CD4-positive, alpha-beta T cell (primary cell): ENCODE data around the gene IL1RAPL2. TPM values are rescaled to one million over a fixed set of nuclear protein-coding genes. Genes with fewer than 3 reads are reported as not detected.
"Not testable (repeated sequence)": the region's sequence is repeated elsewhere in the genome, so short reads cannot be mapped to it uniquely, and the experiment has no call there.

ENCODE experiments used
- ATAC-seq: fragments of 200-7000 bp; cut with Tn5 transposase; one replicate; pipeline ENCODE4 v1.10.0; 2022; ENCODE audit warnings: mild to moderate bottlenecking; ENCODE audit not compliant: poor library complexity
- CTCF ChIA-PET: fragments of 350-600 bp; sonication (Branson Sonifier 250); formaldehyde crosslinking; loops from one replicate; lab custom pipeline; 2021; ENCODE audit warnings: antibody characterized with exemption, inconsistent platforms; lab: Charles Lee
- POLR2A ChIA-PET: fragments of 350-600 bp; sonication (Branson Sonifier 250); formaldehyde crosslinking; loops from one replicate; lab custom pipeline; 2021; ENCODE audit warnings: antibody characterized with exemption, inconsistent platforms; lab: Charles Lee
- DNase-seq, 14 experiments: peaks; one replicate each; pipeline ENCODE4 v3.0.0-alpha.2; 2013 to 2020; ENCODE audit warnings: mixed read lengths in 2 of 14
- H3K27ac ChIP-seq, 2 donors: one replicate each; pipeline versions ENCODE4 v1.5.1 to v1.7.0; 2013; ENCODE audit warnings: low read length in 2 of 2, low read depth in 1 of 2, mild to moderate bottlenecking in 1 of 2
- H3K27me3 ChIP-seq, 2 experiments: 1 replicate in 1 of 2; 2 replicates in 1 of 2; pipeline versions ENCODE4 v1.6.1 to v1.7.0; 2013; ENCODE audit warnings: low read length in 2 of 2, control low read depth in 1 of 2, mild to moderate bottlenecking in 1 of 2, moderate library complexity in 1 of 2; ENCODE audit not compliant: insufficient read depth in 2 of 2, control insufficient read depth in 1 of 2
- H3K36me3 ChIP-seq: one replicate; pipeline ENCODE4 v1.6.1; 2013; ENCODE audit warnings: low read length, control low read depth; ENCODE audit not compliant: insufficient read depth
- H3K4me1 ChIP-seq: one replicate; pipeline ENCODE4 v1.6.1; 2013; ENCODE audit warnings: low read length, control low read depth; ENCODE audit not compliant: insufficient read depth
- H3K4me3 ChIP-seq: one replicate; pipeline ENCODE4 v1.5.1; 2013; ENCODE audit warnings: mild to moderate bottlenecking, low read length, moderate library complexity
- H3K9me3 ChIP-seq, 2 experiments: 1 replicate in 1 of 2; 2 replicates in 1 of 2; pipeline versions ENCODE4 v1.6.1 to v1.7.0; 2013; ENCODE audit warnings: low read length in 2 of 2, mild to moderate bottlenecking in 2 of 2, control low read depth in 1 of 2, moderate library complexity in 1 of 2; ENCODE audit not compliant: control insufficient read depth in 1 of 2, insufficient read depth in 1 of 2
- H3K27ac Mint-ChIP-seq: one replicate; pipeline ENCODE4 v1.8.0; 2020; ENCODE audit warnings: mixed read lengths
- H3K27me3 Mint-ChIP-seq: one replicate; pipeline ENCODE4 v1.8.0; 2021; ENCODE audit warnings: mixed read lengths
- H3K36me3 Mint-ChIP-seq: one replicate; pipeline ENCODE4 v1.8.0; 2021; ENCODE audit warnings: low read depth, mixed read lengths
- H3K4me1 Mint-ChIP-seq: one replicate; pipeline ENCODE4 v1.8.0; 2021; ENCODE audit warnings: low read depth, mixed read lengths
- H3K4me3 Mint-ChIP-seq: one replicate; pipeline ENCODE4 v1.8.0; 2020; ENCODE audit warnings: mild to moderate bottlenecking, mixed read lengths
- H3K9me3 Mint-ChIP-seq: one replicate; pipeline ENCODE4 v1.8.0; 2020; ENCODE audit warnings: mixed read lengths
- intact Hi-C, 2 experiments: fragments of 100-400 bp; cut with DNase I in 1 of 2; cut with micrococcal nuclease in 1 of 2; formaldehyde crosslinking; loops; one replicate each; pipeline versions ENCODE4 v1.15.1 to v1.9.0; 2023 to 2025; cut with DNase I, micrococcal nuclease
- total RNA-seq, 174 experiments: library from RNA in 2 of 174; stranded (reverse) in 2 of 174; gene quantifications; one replicate each; pipeline ENCODE4 v1.2.3 and lab custom pipeline; 2021 to 2026
- TF ChIP-seq, protein P1 (sequence below): fragments of 200-600 bp; IDR thresholded peaks from one replicate; pipeline ENCODE4 v1.8.0; 2022; ENCODE audit warnings: antibody characterized with exemption, mild to moderate bottlenecking

The IL1RAPL2 gene
- total RNA-seq, 2 experiments from 2014 or later = not detected

DNA sequence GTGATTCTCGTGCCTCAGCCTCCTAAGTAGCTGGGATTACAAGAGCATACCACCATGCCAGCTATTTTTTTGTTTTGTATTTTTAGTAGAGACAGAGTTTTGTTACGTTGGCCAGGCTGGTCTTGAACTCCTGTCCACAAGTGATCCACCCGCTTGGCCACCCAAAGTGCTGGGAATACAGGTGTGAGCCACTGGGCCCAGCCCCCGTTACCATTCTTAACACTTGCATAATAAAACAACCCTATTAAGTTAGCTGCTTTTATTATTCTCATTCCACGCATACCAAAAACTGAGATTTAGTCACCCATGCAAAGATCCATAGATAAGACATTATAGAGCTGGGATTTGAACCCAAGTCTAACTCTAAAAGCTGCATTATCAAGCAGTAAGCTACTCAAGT lies 660.5 kb downstream of the IL1RAPL2 start:
- intact Hi-C loops = no loop called here
- H3K36me3 Mint-ChIP-seq = no peaks in the 10 kb centered on the region
- H3K27me3 Mint-ChIP-seq = no peaks in the 10 kb centered on the region
- TF ChIP-seq, protein P1, sequence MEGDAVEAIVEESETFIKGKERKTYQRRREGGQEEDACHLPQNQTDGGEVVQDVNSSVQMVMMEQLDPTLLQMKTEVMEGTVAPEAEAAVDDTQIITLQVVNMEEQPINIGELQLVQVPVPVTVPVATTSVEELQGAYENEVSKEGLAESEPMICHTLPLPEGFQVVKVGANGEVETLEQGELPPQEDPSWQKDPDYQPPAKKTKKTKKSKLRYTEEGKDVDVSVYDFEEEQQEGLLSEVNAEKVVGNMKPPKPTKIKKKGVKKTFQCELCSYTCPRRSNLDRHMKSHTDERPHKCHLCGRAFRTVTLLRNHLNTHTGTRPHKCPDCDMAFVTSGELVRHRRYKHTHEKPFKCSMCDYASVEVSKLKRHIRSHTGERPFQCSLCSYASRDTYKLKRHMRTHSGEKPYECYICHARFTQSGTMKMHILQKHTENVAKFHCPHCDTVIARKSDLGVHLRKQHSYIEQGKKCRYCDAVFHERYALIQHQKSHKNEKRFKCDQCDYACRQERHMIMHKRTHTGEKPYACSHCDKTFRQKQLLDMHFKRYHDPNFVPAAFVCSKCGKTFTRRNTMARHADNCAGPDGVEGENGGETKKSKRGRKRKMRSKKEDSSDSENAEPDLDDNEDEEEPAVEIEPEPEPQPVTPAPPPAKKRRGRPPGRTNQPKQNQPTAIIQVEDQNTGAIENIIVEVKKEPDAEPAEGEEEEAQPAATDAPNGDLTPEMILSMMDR = no peak
- Histone ChIP-seq H3K27me3 (no peaks in the 10 kb centered on the region), H3K27ac (no peak overlapping the region), H3K9me3 (no peaks in the 10 kb centered on the region), H3K4me1 (no peaks in the 10 kb centered on the region), H3K4me3 (no peak overlapping the region), H3K36me3 (no peaks in the 10 kb centered on the region)
- POLR2A ChIA-PET = no interaction called here
- CTCF ChIA-PET = no interaction called here
- no peaks in the 10 kb centered on the region for H3K9me3 Mint-ChIP-seq
- no peak for DNase-seq
- H3K4me1 Mint-ChIP-seq = no peaks in the 10 kb centered on the region
- no peak overlapping the region for H3K4me3 Mint-ChIP-seq
- no peak overlapping the region for H3K27ac Mint-ChIP-seq
- ATAC-seq = no peak

DNA sequence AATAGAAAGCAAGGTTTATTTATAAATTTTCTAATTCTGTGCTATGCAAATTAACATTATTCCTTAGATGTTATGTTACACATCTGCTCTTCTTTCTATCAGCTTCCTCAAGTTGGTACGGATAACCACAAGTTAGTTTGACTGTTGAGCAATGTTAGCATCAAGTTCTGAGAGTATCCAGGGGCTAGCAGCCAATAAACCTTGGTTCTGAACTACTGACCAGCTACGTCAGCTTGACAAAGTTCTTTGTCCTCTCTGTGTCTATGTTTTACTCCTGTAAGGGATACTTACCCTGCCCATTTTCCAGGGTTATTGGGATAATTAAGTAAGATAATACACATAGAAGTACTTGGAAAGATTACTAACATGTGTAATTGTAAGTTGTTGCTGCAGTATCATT lies 662.6 kb downstream of the IL1RAPL2 start:
- intact Hi-C loops = no loop called here
- ATAC-seq (no peak), DNase-seq (no peak)
- H3K4me1 Mint-ChIP-seq = no peaks in the 10 kb centered on the region
- no peaks in the 10 kb centered on the region for H3K36me3 Mint-ChIP-seq
- no peak overlapping the region for H3K4me3 ChIP-seq
- TF ChIP-seq, protein P1 = no peak
- H3K4me3 Mint-ChIP-seq = no peak overlapping the region
- H3K27me3 ChIP-seq = no peaks in the 10 kb centered on the region
- H3K9me3 Mint-ChIP-seq = no peaks in the 10 kb centered on the region
- POLR2A ChIA-PET = no interaction called here
- H3K9me3 ChIP-seq = no peaks in the 10 kb centered on the region
- no peaks in the 10 kb centered on the region for H3K4me1 ChIP-seq
- H3K27me3 Mint-ChIP-seq = no peaks in the 10 kb centered on the region
- CTCF ChIA-PET = interaction anchor here (1.1 kb wide), 1 partner anchor 42 kb away, joined by 3 read pairs; no protein-coding TSS in a partner anchor
- no peak overlapping the region for H3K27ac ChIP-seq
- no peak overlapping the region for H3K27ac Mint-ChIP-seq
- H3K36me3 ChIP-seq = no peaks in the 10 kb centered on the region

DNA sequence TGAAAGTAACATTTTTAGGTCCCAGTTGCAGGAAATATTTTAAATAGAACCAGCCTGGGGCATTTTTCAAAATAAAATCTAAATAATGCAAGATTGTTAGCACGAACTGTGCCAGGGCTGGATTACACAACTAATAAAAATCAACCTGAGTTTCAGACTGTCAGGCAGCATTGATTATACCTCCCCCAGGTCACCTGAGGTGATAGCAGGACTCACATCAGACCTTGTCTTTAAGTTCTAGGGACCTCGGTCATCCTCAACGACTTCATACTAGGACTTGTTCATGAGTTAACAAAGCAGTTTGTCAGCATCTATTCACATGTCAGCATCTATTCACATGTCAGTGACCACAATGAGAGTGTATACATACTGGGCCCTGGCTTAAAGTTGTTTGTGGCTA lies 663.1 kb downstream of the IL1RAPL2 start:
- Histone ChIP-seq H3K36me3 (no peaks in the 10 kb centered on the region), H3K27ac (no peak overlapping the region), H3K4me3 (no peak overlapping the region), H3K4me1 (no peaks in the 10 kb centered on the region), H3K27me3 (no peaks in the 10 kb centered on the region), H3K9me3 (no peaks in the 10 kb centered on the region)
- no peak overlapping the region for H3K27ac Mint-ChIP-seq
- no peaks in the 10 kb centered on the region for H3K27me3 Mint-ChIP-seq
- no peak overlapping the region for H3K4me3 Mint-ChIP-seq
- TF ChIP-seq, protein P1 = no peak
- intact Hi-C loops = no loop called here
- H3K9me3 Mint-ChIP-seq = no peaks in the 10 kb centered on the region
- H3K4me1 Mint-ChIP-seq = no peaks in the 10 kb centered on the region
- ATAC-seq = no peak
- no peak for DNase-seq
- H3K36me3 Mint-ChIP-seq = no peaks in the 10 kb centered on the region
- ChIA-PET CTCF (interaction anchor here (1.1 kb wide), 1 partner anchor 41 kb away, joined by 3 read pairs; no protein-coding TSS in a partner anchor), POLR2A (no interaction called here)

DNA sequence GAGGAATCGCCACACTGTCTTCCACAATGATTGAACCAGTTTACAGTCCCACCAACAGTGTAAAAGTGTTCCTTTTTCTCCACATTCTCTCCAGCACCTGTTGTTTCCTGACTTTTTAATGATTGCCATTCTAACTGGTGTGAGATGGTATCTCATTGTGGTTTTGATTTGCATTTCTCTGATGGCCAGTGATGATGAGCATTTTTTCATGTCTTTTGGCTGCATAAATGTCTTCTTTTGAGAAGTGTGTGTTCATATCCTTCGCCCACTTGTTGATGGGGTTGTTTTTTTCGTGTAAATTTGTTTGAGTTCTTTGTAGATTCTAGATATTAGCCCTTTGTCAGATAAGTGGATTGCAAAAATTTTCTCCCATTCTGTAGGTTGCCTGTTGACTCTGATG lies 671.4 kb downstream of the IL1RAPL2 start:
- ATAC-seq, DNase-seq, H3K27ac Mint-ChIP-seq, H3K9me3 ChIP-seq, POLR2A ChIA-PET, H3K4me3 Mint-ChIP-seq, H3K36me3 ChIP-seq, H3K27ac ChIP-seq, H3K4me3 ChIP-seq, intact Hi-C loops, H3K9me3 Mint-ChIP-seq, CTCF ChIA-PET, H3K27me3 Mint-ChIP-seq, H3K4me1 ChIP-seq, H3K27me3 ChIP-seq, H3K36me3 Mint-ChIP-seq, H3K4me1 Mint-ChIP-seq: not testable (repeated sequence)
